BJ (cell line): ENCODE data around the gene MDM4. TPM values are rescaled to one million over a fixed set of nuclear protein-coding genes. Genes with fewer than 3 reads are reported as not detected.

Experiments
- CTCF ChIA-PET: fragments of 350-600 bp; formaldehyde crosslinking; extraction: SDS; loops from one replicate; lab custom pipeline; 2021; ENCODE audit warnings: antibody characterized with exemption, inconsistent platforms; lab: Yijun Ruan, JAX
- POLR2A ChIA-PET: fragments of 300-600 bp; sonication (Branson Sonifier 250); formaldehyde crosslinking; extraction: SDS; loops from one replicate; lab custom pipeline; 2021; ENCODE audit warnings: antibody characterized with exemption; lab: Charles Lee
- DNase-seq: peaks from one replicate; pipeline ENCODE4 v3.0.0-alpha.2; 2011; ENCODE audit warnings: low read depth
- H3K27me3 ChIP-seq: 2 replicates; pipeline ENCODE4 v1.6.0; 2011; ENCODE audit warnings: low read length; ENCODE audit not compliant: control insufficient read depth, insufficient read depth
- H3K36me3 ChIP-seq: 2 replicates; pipeline ENCODE4 v1.5.1; 2011; ENCODE audit warnings: low read length; ENCODE audit not compliant: control insufficient read depth, insufficient read depth
- H3K4me3 ChIP-seq: 2 replicates; pipeline ENCODE4 v1.5.1; 2011; ENCODE audit warnings: low read depth, mild to moderate bottlenecking, control low read depth, low read length
- polyA plus RNA-seq: library from polyadenylated mRNA; depleted of rRNA; stranded (reverse); fragments of >200 nt; gene quantifications from 2 replicates; pipeline ENCODE4 v1.2.3, GENCODE V29; 2011
- TF ChIP-seq, protein P1 (sequence below): IDR thresholded peaks from 2 replicates; pipeline ENCODE4 v1.5.1; 2011; ENCODE audit warnings: low read depth, mild to moderate bottlenecking, control low read depth, inconsistent platforms, low read length, moderate library complexity; ENCODE audit not compliant: insufficient read depth

Gene MDM4
- polyA plus RNA-seq, 1 experiment = 7.4 TPM

DNA sequence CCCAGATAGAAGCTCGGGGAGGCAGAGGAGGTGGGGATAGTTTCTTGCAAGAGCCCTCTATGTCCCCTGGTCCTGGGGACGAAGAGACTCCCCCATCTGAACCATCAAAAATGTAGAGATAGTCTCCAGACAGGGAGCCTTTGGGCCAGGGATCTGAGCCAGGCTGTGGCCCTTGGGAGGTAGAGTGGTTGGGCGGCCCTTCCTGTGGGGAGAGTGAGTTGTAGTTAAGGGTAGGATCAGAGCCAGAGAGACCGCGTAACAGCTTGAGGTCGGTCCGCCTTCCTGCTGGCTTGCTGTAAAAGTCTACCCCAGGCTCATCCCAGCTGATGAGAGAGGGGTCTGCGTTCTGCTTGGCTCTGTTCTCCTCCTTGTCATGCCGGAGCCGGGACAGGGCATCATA, 46.9 kb upstream of the MDM4 start:
- Histone ChIP-seq H3K36me3 (no peaks in the 10 kb centered on the region), H3K4me3 (no peak overlapping the region), H3K27me3 (no peaks in the 10 kb centered on the region)
- CTCF ChIA-PET = interaction anchor here (1.4 kb wide), 1 partner anchor 24 kb away, joined by 5 read pairs; no protein-coding TSS in a partner anchor
- no peak for DNase-seq
- POLR2A ChIA-PET = no interaction called here
- TF ChIP-seq, protein P1, sequence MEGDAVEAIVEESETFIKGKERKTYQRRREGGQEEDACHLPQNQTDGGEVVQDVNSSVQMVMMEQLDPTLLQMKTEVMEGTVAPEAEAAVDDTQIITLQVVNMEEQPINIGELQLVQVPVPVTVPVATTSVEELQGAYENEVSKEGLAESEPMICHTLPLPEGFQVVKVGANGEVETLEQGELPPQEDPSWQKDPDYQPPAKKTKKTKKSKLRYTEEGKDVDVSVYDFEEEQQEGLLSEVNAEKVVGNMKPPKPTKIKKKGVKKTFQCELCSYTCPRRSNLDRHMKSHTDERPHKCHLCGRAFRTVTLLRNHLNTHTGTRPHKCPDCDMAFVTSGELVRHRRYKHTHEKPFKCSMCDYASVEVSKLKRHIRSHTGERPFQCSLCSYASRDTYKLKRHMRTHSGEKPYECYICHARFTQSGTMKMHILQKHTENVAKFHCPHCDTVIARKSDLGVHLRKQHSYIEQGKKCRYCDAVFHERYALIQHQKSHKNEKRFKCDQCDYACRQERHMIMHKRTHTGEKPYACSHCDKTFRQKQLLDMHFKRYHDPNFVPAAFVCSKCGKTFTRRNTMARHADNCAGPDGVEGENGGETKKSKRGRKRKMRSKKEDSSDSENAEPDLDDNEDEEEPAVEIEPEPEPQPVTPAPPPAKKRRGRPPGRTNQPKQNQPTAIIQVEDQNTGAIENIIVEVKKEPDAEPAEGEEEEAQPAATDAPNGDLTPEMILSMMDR = no peak

DNA sequence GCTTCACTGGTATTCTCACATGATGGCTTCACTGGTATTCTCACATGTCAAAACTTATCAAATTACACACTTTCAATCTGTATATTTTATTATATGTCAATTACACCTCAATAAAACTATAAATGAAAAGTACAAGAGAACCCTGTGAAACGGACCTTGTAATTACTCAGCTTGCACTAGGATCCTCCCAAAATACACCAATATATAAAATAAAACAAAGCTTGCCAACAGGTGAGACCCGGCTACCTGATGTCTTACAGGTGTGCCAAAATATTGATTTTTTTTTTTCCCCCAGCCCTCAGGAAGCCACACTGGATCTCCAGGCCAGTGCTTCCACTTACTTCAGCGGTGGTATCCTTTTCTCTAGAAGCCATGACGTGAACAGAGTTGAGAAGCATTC, 44.5 kb upstream of the MDM4 start:
- Histone ChIP-seq H3K27me3 (no peaks in the 10 kb centered on the region; the same call in 1 of the 2 replicates), H3K4me3 (no peak overlapping the region), H3K36me3 (no peaks in the 10 kb centered on the region)
- TF ChIP-seq, protein P1 = no peak
- no peak for DNase-seq
- ChIA-PET CTCF (interaction anchor here (3.5 kb wide), 1 partner anchor 26 kb away, joined by 15 read pairs; no protein-coding TSS in a partner anchor), POLR2A (no interaction called here)

DNA sequence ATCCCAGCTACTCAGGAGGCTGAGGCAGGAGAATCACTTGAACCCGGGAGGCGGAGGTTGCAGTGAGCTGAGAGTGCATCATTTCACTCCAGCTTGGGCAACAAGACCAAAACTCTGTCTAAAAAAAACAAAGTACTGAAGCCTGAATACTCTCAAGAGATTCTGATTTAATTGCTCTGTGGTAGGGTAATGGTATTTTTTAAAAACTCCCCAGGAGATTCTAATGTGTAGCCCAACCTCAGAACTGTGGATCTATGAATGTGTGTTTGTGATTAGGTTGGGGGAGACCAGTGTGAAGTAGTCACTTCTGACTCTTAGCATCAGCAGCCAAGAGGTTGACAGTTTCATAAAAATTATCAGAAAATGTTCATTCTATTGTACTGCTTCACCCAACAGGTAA, 43.5 kb upstream of the MDM4 start:
- H3K36me3 ChIP-seq = no peaks in the 10 kb centered on the region
- POLR2A ChIA-PET = no interaction called here

DNA sequence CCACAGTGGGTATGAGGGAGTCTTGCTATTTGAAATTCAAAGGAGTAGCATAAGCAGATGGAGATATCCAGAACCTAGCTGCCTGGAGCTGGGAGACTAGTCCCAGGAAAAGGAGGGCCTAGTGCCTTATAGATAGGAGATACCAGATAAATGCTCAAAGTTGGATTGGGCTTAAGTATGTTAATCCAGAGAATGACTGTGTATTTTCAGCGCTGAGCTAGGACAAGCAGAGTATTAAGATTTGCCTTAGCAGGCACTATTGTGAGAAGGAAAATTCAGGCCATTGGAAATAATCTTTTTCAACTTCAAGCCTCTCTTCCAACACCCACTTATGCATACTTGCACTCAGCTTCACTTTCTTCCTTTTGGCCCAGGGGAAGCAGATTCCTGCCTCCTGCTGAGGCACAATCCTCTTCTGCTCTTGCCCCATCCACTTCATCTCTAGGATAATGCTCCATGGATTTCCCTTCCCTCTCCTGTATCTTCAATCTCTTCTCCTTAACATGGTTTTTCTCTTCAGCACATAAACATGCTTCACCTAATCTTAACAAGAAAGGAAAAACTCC, 42.7 kb upstream of the MDM4 start:
- ChIA-PET CTCF (interaction anchor here (1.4 to 3.5 kb wide), 3 partner anchors 8 to 28 kb away, joined by 3 to 15 read pairs (median 5); no protein-coding TSS in a partner anchor), POLR2A (no interaction called here)
- H3K27me3 ChIP-seq = no peaks in the 10 kb centered on the region; the same call in 1 of the 2 replicates
- no peak overlapping the region for H3K4me3 ChIP-seq
- DNase-seq = no peak
- TF ChIP-seq, protein P1 = no peak
- H3K36me3 ChIP-seq = no peaks in the 10 kb centered on the region

More for the DNA sequence above, 43.5 kb upstream of the MDM4 start:
- TF ChIP-seq, protein P1 = no peak
- Histone ChIP-seq H3K27me3 (no peaks in the 10 kb centered on the region; the same call in 1 of the 2 replicates), H3K4me3 (no peak overlapping the region)
- DNase-seq = no peak
- CTCF ChIA-PET = interaction anchor here (1.4 to 3.5 kb wide), 2 partner anchors 9 to 27 kb away, joined by 3 to 15 read pairs; no protein-coding TSS in a partner anchor

DNA sequence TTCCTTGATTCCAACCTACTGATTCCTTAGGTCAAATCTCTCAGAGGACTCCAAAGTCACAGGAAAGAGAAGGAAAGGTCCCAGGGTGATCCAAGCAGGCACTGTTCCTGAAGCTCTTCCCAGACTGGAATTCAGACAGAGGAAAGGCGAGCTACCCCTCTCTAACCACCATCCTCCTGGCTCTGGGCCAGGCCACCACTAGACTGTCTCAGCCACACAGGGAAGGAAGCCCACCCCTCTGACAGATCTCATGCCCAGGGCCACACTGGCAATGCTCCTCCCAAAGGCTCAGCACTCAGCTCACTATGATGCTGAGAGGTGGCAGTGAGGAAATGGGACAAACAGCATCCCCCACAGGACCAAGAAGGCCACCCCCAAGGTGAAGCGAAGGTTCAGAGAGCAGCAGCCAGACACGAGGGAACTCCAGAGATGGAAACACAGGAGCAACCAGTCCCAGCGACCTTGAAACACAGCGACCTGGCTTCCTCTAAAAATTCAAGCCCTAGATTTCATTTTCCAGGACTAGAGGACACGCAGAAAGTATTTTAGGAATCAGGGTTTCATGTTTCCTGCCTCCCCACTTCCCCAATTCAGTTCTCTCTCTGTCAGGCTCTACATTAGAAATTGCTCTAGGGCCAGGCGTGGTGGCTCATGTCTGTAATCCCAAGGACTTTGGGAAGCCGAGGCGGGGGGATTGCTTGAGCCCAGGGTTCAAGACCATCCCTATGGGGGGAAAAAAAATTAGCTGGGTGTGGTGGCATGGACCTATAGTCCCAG, 40.4 kb upstream of the MDM4 start:
- ChIA-PET CTCF (interaction anchor here (1.0 to 2.1 kb wide), 4 partner anchors 11 to 29 kb away, joined by 3 to 6 read pairs (median 4); no protein-coding TSS in a partner anchor), POLR2A (no interaction called here)
- Histone ChIP-seq H3K4me3 (no peak overlapping the region), H3K27me3 (no peaks in the 10 kb centered on the region; the same call in 1 of the 2 replicates), H3K36me3 (no peaks in the 10 kb centered on the region)
- TF ChIP-seq, protein P1 = no peak
- no peak for DNase-seq
